ENCODE data around the gene TPTE.
"Not testable (repeated sequence)": the region's sequence is repeated elsewhere in the genome, so short reads cannot be mapped to it uniquely, and the experiment has no call there.

Gene TPTE

DNA sequence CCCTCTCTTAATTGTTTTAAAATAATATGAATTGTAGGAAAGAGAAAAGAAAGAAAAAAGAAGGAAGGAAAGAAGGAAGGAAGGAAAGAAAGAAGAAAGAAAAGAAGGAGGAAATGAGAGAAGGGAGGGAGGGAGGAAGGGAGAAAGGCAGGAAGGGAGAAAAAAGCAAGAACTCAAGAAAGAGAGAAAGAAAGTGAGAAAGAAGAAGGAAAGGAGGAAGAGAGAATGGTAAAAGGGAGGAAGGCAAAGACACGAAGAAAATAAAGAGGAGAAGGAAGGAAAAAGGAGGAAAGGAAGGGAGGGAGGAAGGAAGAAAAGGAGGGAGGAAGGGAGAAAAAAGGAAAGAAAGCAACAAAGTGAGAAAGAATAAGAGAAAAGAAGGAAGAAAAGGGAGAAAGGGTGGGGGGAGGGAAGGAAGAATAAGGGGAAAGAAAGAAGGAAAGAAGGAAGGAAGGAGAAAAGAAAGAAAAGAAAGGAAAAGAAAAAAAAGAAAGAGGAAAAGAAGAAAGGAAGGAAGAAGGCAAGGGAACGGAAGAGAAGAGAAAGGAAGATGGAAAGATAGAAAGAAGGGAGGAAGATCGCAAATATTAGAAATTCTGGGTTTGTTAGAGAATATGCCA is 95.9 kb downstream of the TPTE start:
- DNase-seq (ENCODE audit: low read depth), result not testable (repeated sequence)

DNA sequence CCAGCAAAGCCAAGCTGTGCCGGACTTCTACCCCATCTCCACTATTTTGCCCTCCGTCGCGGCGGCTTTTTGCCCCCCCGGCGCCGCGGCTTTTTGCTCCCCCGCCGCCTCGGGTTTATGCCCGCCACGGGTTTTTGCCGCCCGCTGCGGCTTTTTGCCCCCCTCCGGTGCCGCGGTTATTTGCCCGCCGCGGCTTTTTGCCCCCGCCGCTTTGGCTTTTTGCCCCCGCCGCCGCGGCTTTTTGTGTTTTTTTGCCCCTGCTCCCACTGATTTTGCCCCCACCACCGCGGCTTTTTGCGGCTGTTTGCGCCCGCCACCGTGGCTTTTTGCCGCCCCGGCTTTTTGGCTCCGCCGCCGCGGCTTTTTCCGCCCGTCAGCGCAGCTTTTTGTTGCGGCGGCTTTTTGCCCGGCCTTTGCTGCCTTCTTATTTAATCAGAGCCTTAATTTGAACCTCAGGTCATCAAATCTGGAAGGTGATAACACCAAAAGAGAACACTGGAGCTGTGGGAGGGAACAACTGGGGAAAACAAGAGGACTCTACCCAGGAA is 106.0 kb downstream of the TPTE start:
- no peak for DNase-seq (ENCODE audit: low read depth)

DNA sequence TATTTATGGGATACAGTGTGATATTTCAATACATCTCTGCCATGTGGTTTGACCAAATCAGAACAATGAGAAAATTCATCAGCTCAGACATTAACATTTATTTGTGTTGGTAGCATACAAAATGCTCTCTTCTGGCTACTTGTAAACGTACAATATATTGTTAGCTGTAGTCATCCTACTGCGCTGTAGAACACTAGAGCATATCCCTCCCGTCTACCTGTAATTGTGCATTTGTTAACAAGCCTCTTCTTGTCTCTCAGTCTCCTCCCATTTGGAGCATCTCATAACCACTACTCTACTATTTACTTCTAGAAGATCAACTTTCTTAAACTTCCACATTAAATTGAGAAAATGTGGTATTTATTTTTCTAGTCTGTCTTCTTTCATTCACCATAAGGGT is 107.9 kb downstream of the TPTE start:
- DNase-seq (ENCODE audit: low read depth), result not testable (repeated sequence)

DNA sequence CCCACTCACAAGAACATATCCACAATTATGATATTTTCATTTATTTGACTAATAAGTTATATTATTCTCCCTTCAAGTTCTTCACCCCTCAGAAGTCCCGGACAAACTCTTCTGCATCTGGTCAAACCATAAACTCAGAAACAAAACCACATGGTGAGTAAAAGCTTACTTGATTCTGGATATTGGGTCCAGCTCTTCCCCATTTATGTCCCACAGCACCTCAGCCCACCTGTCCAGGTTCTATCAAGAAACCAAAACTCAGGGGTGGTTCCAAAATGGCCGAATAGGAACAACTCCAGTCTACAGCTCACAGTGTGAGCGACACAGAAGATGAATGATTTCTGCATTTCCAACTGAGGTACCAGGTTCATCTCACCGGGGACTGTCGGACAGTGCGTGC is 109.4 kb downstream of the TPTE start:
- not testable (repeated sequence) for DNase-seq (ENCODE audit: low read depth)

DNA sequence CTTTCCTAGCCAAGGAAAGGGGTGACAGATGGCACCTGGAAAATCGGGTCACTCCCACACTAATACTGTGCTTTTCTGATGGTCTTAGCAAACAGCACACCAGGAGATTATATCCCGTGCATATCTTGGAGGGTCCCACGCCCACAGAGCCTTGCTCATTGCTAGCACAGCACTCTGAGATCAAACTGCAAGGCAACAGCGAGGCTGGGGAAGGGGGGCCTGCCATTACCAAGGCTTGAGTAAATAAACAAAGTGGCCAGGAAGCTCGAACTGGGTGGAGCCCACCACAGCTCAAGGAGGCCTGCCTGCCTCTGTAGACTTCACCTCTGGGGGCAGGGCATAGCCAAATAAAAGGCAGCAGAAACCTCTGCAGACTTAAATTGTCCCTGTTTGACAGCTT is 109.9 kb downstream of the TPTE start:
- DNase-seq (ENCODE audit: low read depth), result not testable (repeated sequence)

DNA sequence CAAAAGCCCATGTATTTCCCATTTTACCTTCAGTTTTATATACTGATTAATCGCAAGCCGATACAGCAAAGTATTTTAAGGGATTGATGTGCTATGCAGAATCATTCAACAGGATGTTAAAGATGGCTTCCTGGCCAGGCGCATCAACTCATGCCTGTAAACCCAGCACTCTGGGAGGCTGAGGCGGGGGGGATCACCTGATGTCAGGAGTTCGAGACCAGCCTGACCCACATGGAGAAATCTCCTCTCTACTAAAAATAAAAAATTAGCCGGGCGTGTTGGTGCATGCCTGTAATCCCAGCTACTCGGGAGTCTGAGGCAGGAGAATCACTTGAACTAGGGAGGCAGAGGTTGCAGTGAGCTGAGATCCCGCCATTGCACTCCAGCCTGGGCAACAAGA is 116.8 kb downstream of the TPTE start:
- DNase-seq (ENCODE audit: low read depth), result not testable (repeated sequence)

DNA sequence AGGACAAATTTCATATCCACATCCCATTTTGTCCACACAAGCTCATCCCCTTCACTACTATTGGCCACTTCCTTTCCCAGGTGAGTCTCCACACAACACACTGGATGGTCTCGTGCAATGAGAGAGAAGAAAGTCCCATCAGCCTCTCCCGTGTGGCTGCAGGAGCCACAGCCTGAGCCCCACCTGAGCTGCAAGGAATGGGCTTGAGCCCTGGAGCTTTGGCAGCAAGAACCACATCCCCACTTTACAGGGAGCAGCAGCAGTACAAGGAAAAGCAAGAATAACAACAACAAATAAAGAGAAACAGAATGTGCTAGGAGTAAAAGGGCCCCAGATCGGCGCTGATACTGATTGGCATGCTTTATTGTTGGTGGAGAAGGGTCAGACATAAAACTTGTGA is 117.7 kb downstream of the TPTE start:
- no peak for DNase-seq (ENCODE audit: low read depth)

DNA sequence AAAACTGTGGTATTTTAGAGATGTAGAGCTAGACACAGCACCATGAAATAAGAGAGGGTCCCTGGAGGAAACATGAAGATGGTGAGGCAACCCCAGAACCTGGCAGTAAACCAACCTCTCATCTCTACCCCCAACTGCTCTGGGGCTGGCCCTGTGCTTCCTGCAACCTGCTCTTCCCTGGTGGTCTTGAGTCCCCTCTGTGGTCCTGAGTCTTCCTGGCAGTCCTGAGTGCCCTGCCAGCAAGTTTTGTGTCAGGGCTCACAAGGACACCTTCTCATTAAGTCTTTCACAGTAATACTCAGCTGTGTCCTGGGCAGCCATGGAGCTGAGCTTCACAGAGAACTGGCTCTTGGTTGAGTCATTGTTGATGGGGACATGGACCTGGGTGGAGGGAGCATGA is 118.4 kb downstream of the TPTE start:
- not testable (repeated sequence) for DNase-seq (ENCODE audit: low read depth)

GRCh38 chr21:10640446-10640845 is 119.1 kb downstream of the TPTE start:
- DNase-seq (ENCODE audit: low read depth), result no peak

GRCh38 chr21:10641107-10641506 is 119.7 kb downstream of the TPTE start:
- no peak for DNase-seq (ENCODE audit: low read depth)

- DNase-seq (ENCODE audit: low read depth), result not testable (repeated sequence)
These were observed 124.3 kb downstream of the TPTE start for GRCh38 chr21:10645667-10646066.

DNA sequence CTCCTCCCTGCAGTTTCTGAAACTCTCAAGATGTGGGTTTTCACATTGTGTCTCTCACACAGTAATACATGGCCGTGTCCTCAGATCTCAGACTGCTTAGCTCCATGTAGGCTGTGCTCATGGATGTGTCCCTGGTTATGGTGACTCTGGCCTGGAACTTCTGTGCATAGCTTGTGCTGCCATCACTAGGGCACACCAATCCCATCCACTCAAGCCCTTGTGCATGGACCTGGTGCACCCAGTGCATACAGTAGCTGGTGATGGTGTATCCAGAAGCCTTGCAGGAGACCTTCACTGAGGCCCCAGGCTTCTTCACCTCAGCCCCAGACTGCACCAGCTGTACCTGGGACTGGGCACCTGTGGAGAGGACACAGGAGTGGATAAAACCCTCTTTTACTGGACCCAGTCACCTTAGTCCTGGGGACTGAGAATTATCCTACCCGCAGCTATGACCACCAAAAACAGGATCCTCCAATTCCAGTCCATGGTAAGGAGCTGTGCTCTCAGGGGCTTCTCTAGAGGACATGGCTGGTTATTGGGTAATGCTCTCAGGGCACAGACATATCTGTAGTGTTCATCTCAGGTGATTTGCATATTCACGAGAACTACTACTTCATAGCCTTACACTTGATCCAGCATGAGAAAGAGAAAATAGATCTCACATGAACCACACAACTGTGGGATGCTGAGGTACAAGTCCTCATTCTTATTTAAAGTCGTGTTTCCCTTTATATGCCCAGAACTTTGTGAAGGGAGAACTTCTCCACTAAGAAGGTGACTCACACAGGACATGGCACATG is 128.2 kb downstream of the TPTE start:
- not testable (repeated sequence) for DNase-seq (ENCODE audit: low read depth)

GRCh38 chr21:10650297-10650696 is 128.9 kb downstream of the TPTE start:
- DNase-seq (ENCODE audit: low read depth), result not testable (repeated sequence)

Measured in fibroblast of the conjunctiva (primary cell).